Heart right ventricle (tissue), 16 donors: ENCODE measurements around the gene PCSK5. TPM values are rescaled to one million over a fixed set of nuclear protein-coding genes. Genes with fewer than 3 reads are reported as not detected.

Source experiments
- ATAC-seq, 8 donors: fragments of 200-7000 bp; cut with Tn5 transposase; one replicate each; pipeline ENCODE4 v1.9.1; 2020; ENCODE audit warnings: mild to moderate bottlenecking in 8 of 8, moderate library complexity in 8 of 8, moderate number of reproducible peaks in 1 of 8
- DNase-seq, 2 donors: peaks; one replicate each; pipeline ENCODE4 v3.0.0-alpha.2; 2020
- H3K27ac ChIP-seq, 10 donors: fragments of 200-600 bp; sonication (generic) in 2 of 10; one replicate each; pipeline versions ENCODE4 v1.5.0 to v1.8.0; 2020 to 2022; ENCODE audit warnings: mild to moderate bottlenecking in 3 of 10
- H3K27me3 ChIP-seq, 7 donors: fragments of 200-600 bp; one replicate each; pipeline ENCODE4 v1.8.0; 2021 to 2022; ENCODE audit warnings: mild to moderate bottlenecking in 2 of 7
- H3K36me3 ChIP-seq, 9 donors: fragments of 200-600 bp; sonication (generic) in 1 of 9; one replicate each; pipeline versions ENCODE4 v1.5.0 to v1.8.0; 2020 to 2022; ENCODE audit warnings: mild to moderate bottlenecking in 2 of 9
- H3K4me1 ChIP-seq, 9 donors: fragments of 200-600 bp; sonication (generic) in 1 of 9; one replicate each; pipeline versions ENCODE4 v1.5.0 to v1.8.0; 2020 to 2022; ENCODE audit warnings: mild to moderate bottlenecking in 4 of 9
- H3K4me3 ChIP-seq, 10 donors: fragments of 200-600 bp; sonication (generic) in 2 of 10; one replicate each; pipeline versions ENCODE4 v1.5.0 to v1.8.0; 2020 to 2022; ENCODE audit warnings: mild to moderate bottlenecking in 7 of 10, moderate library complexity in 2 of 10
- H3K9me3 ChIP-seq, 11 donors: fragments of 200-600 bp in 10 of 11; sonication (generic) in 2 of 11; one replicate each; pipeline versions ENCODE4 v1.5.0 to v1.8.0; 2013 to 2022; ENCODE audit warnings: mild to moderate bottlenecking in 2 of 11, control low read depth in 1 of 11, moderate library complexity in 1 of 11
- WGBS, 2 donors: extraction: QIAGEN DNeasy Blood & Tissue Kit; methylation state at CpG; one replicate each; pipeline ENCODE4 v1.1.7; 2013; ENCODE audit warnings: inconsistent platforms in 1 of 2; 5-methylcytosine and 5-hydroxymethylcytosine counted together
- intact Hi-C, 10 donors: fragments of 100-400 bp; cut with DNase I; formaldehyde crosslinking; loops; one replicate each; pipeline versions ENCODE4 v1.11.1 to v1.14.2; 2022
- polyA plus RNA-seq, 2 donors: library from polyadenylated mRNA; stranded (reverse); fragments of 200-250 nt; gene quantifications; one replicate each; pipeline ENCODE4 v1.2.3, GENCODE V29; 2013
- total RNA-seq, 10 donors: library from RNA; stranded (reverse); fragmentation: NEBNext Ultra II Directional in 3 of 10; extraction: Animal tissue kit (Norgen Biotek cat#: 25700) in 3 of 10; gene quantifications; one replicate each; pipeline versions ENCODE4 v1.2.1 to v1.2.4, GENCODE V29; 2021 to 2023
- TF ChIP-seq, protein P1 (sequence below), 9 donors: fragments of 200-600 bp; sonication (generic) in 2 of 9; IDR thresholded peaks; one replicate each; pipeline versions ENCODE4 v1.5.0 to v1.8.0; 2021 to 2022; ENCODE audit warnings: antibody characterized with exemption in 9 of 9, mild to moderate bottlenecking in 5 of 9, moderate library complexity in 1 of 9
- donor health status: Arrhythmogenic right ventricular cardiomyopathy.
- donor health status: ischemic (EF 13 %, LVEDD 7.1; RV severe dilation, severe dysfunction).
- donor health status: healthy with polysubstance abuse.
- donor health status: DM: no; HTN: yes; CAD: no.
- donor health status: DM: no; HTN: no; CAD: no.
- donor health status: ischemic (EF 25% LVEDD 6.9; RV normal size, moderate dysfunction).
- donor health status: ischemic (EF 25% LVEDD 5.7; RV mildly dilated, moderate dysfunction).
- donor health status: healthy.
- donor health status: DM: yes; HTN: yes; CAD: no.
- donor health status: Ischemic cardiomyopathy.
- donor health status: ischemic (EF 35%, LVEDD 5.7; RV mildly dilated, moderate dysfunction).
- donor health status: nonischemic (EF 11% LVEDD 7.7; RV severe dilation, severe dysfunction).
- donor health status: DM: yes; HTN: yes; CAD: no.
- donor health status: PGD.
- donor health status: ischemic (EF 29% LVEDD 5.4; RV normal size, mild dysfunction).
- donor health status: nonischemic (EF 23%, LVEDD 6.1; RV moderate dilation, normal function).

Gene PCSK5
- total and polyA plus RNA-seq, 12 donors = 1.8 to 8.3 (median 5.7) TPM

DNA sequence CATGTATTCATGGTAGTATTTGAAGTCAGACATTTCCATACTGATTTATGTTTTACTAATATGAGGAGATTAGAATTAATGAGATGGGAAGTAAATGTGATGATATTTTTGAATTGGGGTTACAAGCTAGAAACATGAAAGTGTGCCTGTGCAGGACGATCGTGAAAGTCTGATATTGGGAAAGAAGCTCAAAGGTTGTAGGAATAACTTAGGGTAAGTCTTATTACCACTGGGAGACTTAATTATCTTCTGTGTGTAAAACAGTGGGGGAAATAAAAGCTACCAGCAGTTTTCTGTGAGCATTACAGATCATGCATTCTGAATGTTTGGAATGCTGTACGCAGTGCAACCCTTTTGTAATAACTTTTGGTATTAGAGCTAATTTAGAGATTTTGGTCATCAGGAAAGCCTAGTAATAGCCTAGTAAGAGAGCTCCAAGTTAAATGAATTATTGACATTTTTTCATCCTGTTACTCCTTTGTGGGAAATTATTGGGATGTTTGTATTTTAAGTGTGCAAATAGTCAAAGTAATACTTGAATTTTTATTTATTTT, 153.9 kb downstream of the PCSK5 start:
- Histone ChIP-seq H3K27me3 (no peaks in the 10 kb centered on the region), H3K4me3 (no peak overlapping the region), H3K27ac (no peak overlapping the region), H3K9me3 (no peaks in the 10 kb centered on the region), H3K36me3 (no peaks in the 10 kb centered on the region), H3K4me1 (no peaks in the 10 kb centered on the region)
- WGBS, 2 donors = 82 to 89% methylated on average over 3 of the region's 3 CpGs
- intact Hi-C loops = no loop called here
- TF ChIP-seq, protein P1, sequence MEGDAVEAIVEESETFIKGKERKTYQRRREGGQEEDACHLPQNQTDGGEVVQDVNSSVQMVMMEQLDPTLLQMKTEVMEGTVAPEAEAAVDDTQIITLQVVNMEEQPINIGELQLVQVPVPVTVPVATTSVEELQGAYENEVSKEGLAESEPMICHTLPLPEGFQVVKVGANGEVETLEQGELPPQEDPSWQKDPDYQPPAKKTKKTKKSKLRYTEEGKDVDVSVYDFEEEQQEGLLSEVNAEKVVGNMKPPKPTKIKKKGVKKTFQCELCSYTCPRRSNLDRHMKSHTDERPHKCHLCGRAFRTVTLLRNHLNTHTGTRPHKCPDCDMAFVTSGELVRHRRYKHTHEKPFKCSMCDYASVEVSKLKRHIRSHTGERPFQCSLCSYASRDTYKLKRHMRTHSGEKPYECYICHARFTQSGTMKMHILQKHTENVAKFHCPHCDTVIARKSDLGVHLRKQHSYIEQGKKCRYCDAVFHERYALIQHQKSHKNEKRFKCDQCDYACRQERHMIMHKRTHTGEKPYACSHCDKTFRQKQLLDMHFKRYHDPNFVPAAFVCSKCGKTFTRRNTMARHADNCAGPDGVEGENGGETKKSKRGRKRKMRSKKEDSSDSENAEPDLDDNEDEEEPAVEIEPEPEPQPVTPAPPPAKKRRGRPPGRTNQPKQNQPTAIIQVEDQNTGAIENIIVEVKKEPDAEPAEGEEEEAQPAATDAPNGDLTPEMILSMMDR (IDR thresholded peaks at IDR 0.05) = no peak
- ATAC-seq (no peak), DNase-seq (no peak)

DNA sequence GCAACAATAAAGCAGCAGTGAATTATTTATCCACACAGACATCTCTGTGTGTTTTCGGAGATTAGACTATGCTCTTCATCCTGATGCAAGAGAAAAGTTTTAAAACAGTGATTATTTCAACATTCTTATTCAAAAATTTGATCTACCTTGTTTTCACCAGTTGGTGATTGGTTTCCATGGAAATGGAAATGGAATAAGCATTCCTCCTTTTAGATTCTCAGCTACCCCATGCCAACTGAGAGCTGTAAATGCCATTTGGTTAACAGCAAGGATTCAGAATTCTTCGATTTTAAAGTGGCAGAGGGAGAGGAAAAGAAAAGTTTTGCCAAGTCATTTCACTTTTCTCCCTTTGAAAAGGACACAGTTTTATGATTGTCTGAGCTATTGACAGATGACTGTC, 154.7 kb downstream of the PCSK5 start:
- no peaks in the 10 kb centered on the region for H3K9me3 ChIP-seq
- DNase-seq (no peak), ATAC-seq (no peak)
- intact Hi-C loops = no loop called here
- no peak overlapping the region for H3K4me3 ChIP-seq
- no peaks in the 10 kb centered on the region for H3K4me1 ChIP-seq
- H3K27ac ChIP-seq = no peak overlapping the region
- H3K36me3 ChIP-seq = no peaks in the 10 kb centered on the region
- TF ChIP-seq, protein P1 (IDR thresholded peaks at IDR 0.05) = no peak
- WGBS, 2 donors = 69 to 73% methylated on average over 2 of the region's 2 CpGs
- H3K27me3 ChIP-seq = no peaks in the 10 kb centered on the region

DNA sequence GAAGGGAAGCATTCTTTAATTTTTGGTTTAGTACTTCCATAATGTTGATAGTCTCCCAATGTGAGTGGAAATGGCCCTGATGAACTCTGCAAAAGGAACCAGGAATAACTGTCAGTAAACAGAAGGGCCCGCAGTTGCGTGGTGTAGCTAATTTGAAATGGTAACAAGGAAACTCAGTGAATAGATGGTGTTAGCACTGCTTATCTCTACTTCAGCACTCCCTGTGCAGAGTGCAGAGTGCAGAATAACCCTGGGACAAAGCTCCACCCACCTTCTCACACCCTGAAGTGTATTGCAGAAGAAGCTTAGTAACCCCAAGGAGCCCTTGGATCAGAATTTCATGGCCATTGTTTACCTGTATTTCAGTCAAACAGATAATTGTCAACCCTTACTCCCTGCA, 158.9 kb downstream of the PCSK5 start:
- Histone ChIP-seq H3K36me3 (peaks cover 0 to 6% (median 0%) of the 10 kb centered on the region in 9 donors), H3K9me3 (peaks cover 0 to 8% (median 0%) of the 10 kb centered on the region in 11 donors), H3K4me1 (no peaks in the 10 kb centered on the region), H3K4me3 (no peak overlapping the region), H3K27me3 (no peaks in the 10 kb centered on the region), H3K27ac (no peak overlapping the region)
- 45 to 63% methylated on average over 2 of the region's 2 CpGs for WGBS, 2 donors
- ATAC-seq = peak in 2 of 8 donors; percentile 58 to 63
- DNase-seq = no peak
- intact Hi-C loops = no loop called here
- TF ChIP-seq, protein P1 (IDR thresholded peaks at IDR 0.05) = no peak

DNA sequence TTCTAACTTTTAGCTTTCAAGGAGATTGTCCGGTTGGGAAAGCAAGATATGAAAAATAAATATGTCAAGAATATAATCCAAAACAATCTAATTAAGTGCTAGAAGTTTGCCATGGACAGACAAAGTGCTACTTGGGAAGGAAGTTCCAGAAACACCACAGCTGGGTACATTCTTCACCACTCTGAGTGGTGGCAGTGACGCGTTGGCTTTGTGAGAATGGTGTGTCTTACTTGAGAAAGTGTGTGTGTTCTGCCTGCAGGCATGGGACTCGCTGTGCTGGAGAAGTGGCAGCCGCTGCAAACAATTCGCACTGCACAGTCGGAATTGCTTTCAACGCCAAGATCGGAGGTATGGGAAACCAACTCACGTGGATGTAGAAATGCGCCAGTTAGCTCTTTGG, 177.2 kb downstream of the PCSK5 start:
- no peak for DNase-seq
- 89 to 93% methylated on average over 11 of the region's 11 CpGs for WGBS, 2 donors
- Histone ChIP-seq H3K27me3 (no peaks in the 10 kb centered on the region), H3K4me3 (no peak overlapping the region), H3K4me1 (no peaks in the 10 kb centered on the region), H3K36me3 (peaks cover 0 to 22% (median 0%) of the 10 kb centered on the region in 9 donors), H3K9me3 (no peaks in the 10 kb centered on the region), H3K27ac (no peak overlapping the region)
- no peak for ATAC-seq
- TF ChIP-seq, protein P1 (IDR thresholded peaks at IDR 0.05) = no peak
- intact Hi-C loops = no loop called here
